MCF 10A (cell line): ENCODE results near the gene USP35. TPM values are rescaled to one million over a fixed set of nuclear protein-coding genes. Genes with fewer than 3 reads are reported as not detected.

Source experiments
- BruUV-seq: library from RNA; stranded (reverse); fragments of 400-500 nt; replicated peaks from 2 replicates; lab custom pipeline; 2021; lab: Mats Ljungman, UMichigan
- CTCF ChIA-PET: fragments of 300-600 bp; sonication (Branson Sonifier 250); formaldehyde crosslinking; extraction: SDS; loops from one replicate; lab custom pipeline; 2021; ENCODE audit warnings: antibody characterized with exemption, inconsistent platforms; lab: Yijun Ruan, JAX
- POLR2A ChIA-PET: fragments of 300-600, 350-650 bp; sonication (Branson Sonifier 250); formaldehyde crosslinking; extraction: SDS; loops from one replicate; lab custom pipeline; 2020; ENCODE audit warnings: antibody characterized with exemption, inconsistent platforms; lab: Yijun Ruan, JAX
- DNase-seq: peaks from one replicate; pipeline ENCODE4 v3.0.0-alpha.2; 2018; ENCODE audit not compliant: unreplicated experiment
- H3K27ac Mint-ChIP-seq: one replicate; pipeline ENCODE4 v1.8.0; 2022; ENCODE audit warnings: mild to moderate bottlenecking, low read depth, mixed read lengths; ENCODE audit not compliant: unreplicated experiment
- H3K27me3 Mint-ChIP-seq: one replicate; pipeline ENCODE4 v1.8.0; 2022; ENCODE audit warnings: mixed read lengths; ENCODE audit not compliant: insufficient read depth, unreplicated experiment
- H3K36me3 Mint-ChIP-seq: one replicate; pipeline ENCODE4 v1.8.0; 2022; ENCODE audit warnings: mild to moderate bottlenecking, moderate library complexity, mixed read lengths; ENCODE audit not compliant: insufficient read depth, unreplicated experiment
- H3K4me1 Mint-ChIP-seq: one replicate; pipeline ENCODE4 v1.8.0; 2022; ENCODE audit warnings: mixed read lengths; ENCODE audit not compliant: insufficient read depth, unreplicated experiment
- H3K4me3 Mint-ChIP-seq: one replicate; pipeline ENCODE4 v1.8.0; 2022; ENCODE audit warnings: mild to moderate bottlenecking, moderate library complexity, mixed read lengths; ENCODE audit not compliant: unreplicated experiment
- H3K9me3 Mint-ChIP-seq: one replicate; pipeline ENCODE4 v1.8.0; 2022; ENCODE audit warnings: mixed read lengths; ENCODE audit not compliant: unreplicated experiment
- CTCF ChIP-seq: fragments of 200-600 bp; IDR thresholded peaks from one replicate; pipeline ENCODE4 v1.8.0; 2022; ENCODE audit warnings: antibody characterized with exemption, mild to moderate bottlenecking; ENCODE audit not compliant: unreplicated experiment
- intact Hi-C: fragments of 100-400 bp; cut with micrococcal nuclease; formaldehyde crosslinking; loops from 2 replicates; pipeline ENCODE4 v1.14.1; 2022
- total RNA-seq: library from RNA; stranded (reverse); gene quantifications from 2 replicates; pipeline ENCODE4 v1.2.3, GENCODE V29; 2022

Gene USP35
- total RNA-seq, 1 experiment from 2014 or later = 6.7 TPM

DNA sequence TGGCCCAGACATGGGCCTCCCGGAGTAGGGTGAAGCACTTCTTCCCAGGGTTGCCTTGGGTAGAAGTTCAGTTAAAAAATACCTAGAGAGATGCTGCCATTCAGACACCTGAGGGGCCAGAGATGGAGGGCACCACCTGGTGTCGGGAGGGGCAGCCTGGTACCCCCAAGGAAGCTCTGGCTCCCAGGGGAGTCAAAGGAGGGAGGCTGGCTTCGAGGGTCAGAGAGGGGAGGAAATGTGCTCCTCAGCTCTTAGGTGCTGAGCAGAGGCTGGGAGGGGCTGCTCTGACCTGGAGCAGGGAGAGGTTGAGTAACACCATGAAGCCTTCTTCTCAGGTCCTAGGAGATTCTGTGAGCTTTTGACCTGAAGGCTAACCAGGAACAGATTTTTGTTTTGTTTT, 1.1 kb downstream of the USP35 start:
- Mint-ChIP-seq H3K4me3 (peak overlapping the region; percentile 100), H3K27ac (peak overlapping the region; percentile 13), H3K4me1 (peaks cover 48% of the 10 kb centered on the region), H3K27me3 (no peaks in the 10 kb centered on the region), H3K9me3 (no peaks in the 10 kb centered on the region), H3K36me3 (peaks cover 16% of the 10 kb centered on the region)
- ChIA-PET POLR2A (interaction anchor here (1.0 to 6.0 kb wide), 4 partner anchors 38 to 229 kb away, joined by 3 to 50 read pairs (median 10); partner anchors contain the start of genes ALG8 and GAB2), CTCF (interaction anchor here (1.4 kb wide), 1 partner anchor 242 kb away, joined by 5 read pairs; no protein-coding TSS in a partner anchor)
- no peak for DNase-seq
- no peak for TF ChIP-seq CTCF
- BruUV-seq = no TSS peak
- intact Hi-C loops = loop anchor here (5.0 kb wide), 1 partner anchor 368 kb away; the partner anchor contains the start of genes AAMDC and RSF1

GRCh38 chr11:78190374-78190773, 1.7 kb downstream of the USP35 start:
- Mint-ChIP-seq H3K36me3 (peaks cover 16% of the 10 kb centered on the region), H3K9me3 (no peaks in the 10 kb centered on the region), H3K4me3 (no peak overlapping the region), H3K27ac (no peak overlapping the region), H3K4me1 (peaks cover 50% of the 10 kb centered on the region), H3K27me3 (no peaks in the 10 kb centered on the region)
- ChIA-PET POLR2A (interaction anchor here (3.2 to 6.0 kb wide), 2 partner anchors 51 to 228 kb away, joined by 14 to 50 read pairs; partner anchors contain the start of genes ALG8 and GAB2), CTCF (interaction anchor here (1.4 kb wide), 1 partner anchor 242 kb away, joined by 5 read pairs; no protein-coding TSS in a partner anchor)
- no TSS peak for BruUV-seq
- DNase-seq = no peak
- no peak for TF ChIP-seq CTCF
- intact Hi-C loops = no loop called here

GRCh38 chr11:78190871-78191538, 2.3 kb downstream of the USP35 start:
- ChIA-PET POLR2A (no interaction called here), CTCF (no interaction called here)
- Mint-ChIP-seq H3K27ac (no peak overlapping the region), H3K36me3 (peaks cover 13% of the 10 kb centered on the region), H3K4me3 (no peak overlapping the region), H3K9me3 (no peaks in the 10 kb centered on the region), H3K4me1 (peaks cover 47% of the 10 kb centered on the region), H3K27me3 (no peaks in the 10 kb centered on the region)
- intact Hi-C loops = no loop called here
- no TSS peak for BruUV-seq
- DNase-seq = no peak
- TF ChIP-seq CTCF = no peak

GRCh38 chr11:78192223-78192719, 3.6 kb downstream of the USP35 start:
- POLR2A ChIA-PET = no interaction called here

More at GRCh38 chr11:78192223-78192719, 3.6 kb downstream of the USP35 start:
- Mint-ChIP-seq H3K27me3 (no peaks in the 10 kb centered on the region), H3K4me1 (peaks cover 35% of the 10 kb centered on the region), H3K27ac (no peak overlapping the region), H3K9me3 (no peaks in the 10 kb centered on the region), H3K4me3 (no peak overlapping the region), H3K36me3 (peaks cover 10% of the 10 kb centered on the region)
- DNase-seq = no peak
- BruUV-seq = no TSS peak
- CTCF ChIA-PET = no interaction called here
- no peak for TF ChIP-seq CTCF
- intact Hi-C loops = no loop called here
